SK-N-SH (cell line): ENCODE results near the gene PRCC. TPM values are rescaled to one million over a fixed set of nuclear protein-coding genes. Genes with fewer than 3 reads are reported as not detected.

Experiments used
- CTCF ChIA-PET: fragments of 300-600, 350-600 bp; formaldehyde crosslinking; extraction: SDS; loops from one replicate; lab custom pipeline; 2021; lab: Yijun Ruan, JAX
- POLR2A ChIA-PET: fragments of 350-600 bp; sonication (Branson Sonifier 250); formaldehyde crosslinking; extraction: SDS; loops from one replicate; lab custom pipeline; 2020; ENCODE audit warnings: antibody characterized with exemption, inconsistent platforms; lab: Yijun Ruan, JAX
- DNase-seq: peaks from one replicate; pipeline ENCODE4 v3.0.0; 2012
- H2AFZ ChIP-seq: fragments of 200-600 bp; sonication (generic); 2 replicates; pipeline ENCODE4 v1.8.1; 2016; ENCODE audit warnings: antibody characterized with exemption, mild to moderate bottlenecking, low read depth
- H3F3A ChIP-seq: fragments of 200-600 bp; sonication (generic); replicated peaks from 2 replicates; pipeline ENCODE3; 2016; ENCODE audit warnings: antibody characterized with exemption, mild to moderate bottlenecking; ENCODE audit not compliant: insufficient read depth
- H3K27ac ChIP-seq, 2 experiments: fragments of 200-500 bp in 1 of 2; fragments of 200-600 bp in 1 of 2; sonication (Bioruptor generic) in 1 of 2; sonication (generic), shearing (Covaris generic) in 1 of 2; 2 replicates each; pipeline versions ENCODE4 v1.5.1 to v1.6.1; 2014 to 2016; ENCODE audit warnings: low read depth in 2 of 2, inconsistent platforms in 1 of 2, low read length in 1 of 2, mild to moderate bottlenecking in 1 of 2, mixed read lengths in 1 of 2
- H3K27me3 ChIP-seq: fragments of 200-600 bp; sonication (generic), shearing (Covaris generic); 2 replicates; pipeline ENCODE4 v1.6.1; 2016; ENCODE audit warnings: mixed run types; ENCODE audit not compliant: insufficient read depth
- H3K36me3 ChIP-seq, 2 experiments: fragments of 200-500 bp in 1 of 2; fragments of 200-600 bp in 1 of 2; sonication (Bioruptor generic) in 1 of 2; sonication (generic) in 1 of 2; replicated peaks in 1 of 2; 2 replicates each; pipeline versions ENCODE3 to v1.5.1; 2014 to 2016; ENCODE audit warnings: low read length in 1 of 2, mild to moderate bottlenecking in 1 of 2; ENCODE audit not compliant: insufficient read depth in 2 of 2, control insufficient read depth in 1 of 2
- H3K4me1 ChIP-seq, 2 experiments: fragments of 200-500 bp in 1 of 2; fragments of 200-600 bp in 1 of 2; sonication (Bioruptor generic) in 1 of 2; sonication (generic), shearing (Covaris generic) in 1 of 2; 2 replicates each; pipeline versions ENCODE4 v1.5.1 to v1.6.1; 2014 to 2016; ENCODE audit warnings: low read depth in 1 of 2, low read length in 1 of 2, mixed run types in 1 of 2; ENCODE audit not compliant: insufficient read depth in 2 of 2, control insufficient read depth in 1 of 2
- H3K4me2 ChIP-seq: fragments of 200-600 bp; sonication (generic), shearing (Covaris generic); 2 replicates; pipeline ENCODE4 v1.6.1; 2017; ENCODE audit warnings: mixed run types
- H3K4me3 ChIP-seq, 2 experiments: fragments of 200-500 bp in 1 of 2; fragments of 200-600 bp in 1 of 2; sonication (Bioruptor generic) in 1 of 2; sonication (generic), shearing (Covaris generic) in 1 of 2; 2 replicates each; pipeline versions ENCODE4 v1.5.1 to v1.8.1; 2014 to 2016; ENCODE audit warnings: low read depth in 2 of 2, inconsistent platforms in 1 of 2, low read length in 1 of 2, mild to moderate bottlenecking in 1 of 2, mixed read lengths in 1 of 2, moderate library complexity in 1 of 2
- H3K79me2 ChIP-seq: fragments of 200-600 bp; sonication (generic); 2 replicates; pipeline ENCODE4 v1.8.1; 2017; ENCODE audit warnings: mild to moderate bottlenecking; ENCODE audit not compliant: insufficient read depth
- H3K9ac ChIP-seq: fragments of 200-600 bp; sonication (generic); 2 replicates; pipeline ENCODE4 v1.6.1; 2017; ENCODE audit warnings: mixed run types
- H3K9me2 ChIP-seq: fragments of 200-600 bp; sonication (generic); 2 replicates; pipeline ENCODE4 v1.6.1; 2017; ENCODE audit warnings: mixed run types
- H3K9me3 ChIP-seq: fragments of 200-600 bp; sonication (generic); 2 replicates; pipeline ENCODE4 v1.6.1; 2017; ENCODE audit warnings: mixed run types, mild to moderate bottlenecking, moderate library complexity
- H4K20me1 ChIP-seq: fragments of 200-600 bp; sonication (generic); 2 replicates; pipeline ENCODE4 v1.6.1; 2017; ENCODE audit warnings: mild to moderate bottlenecking, mixed run types; ENCODE audit not compliant: insufficient read depth
- CHD2 ChIP-seq: fragments of 150-350 bp; IDR thresholded peaks from 2 replicates; pipeline ENCODE4 v1.6.1; 2018; ENCODE audit warnings: low read length; ENCODE audit not compliant: partially characterized antibody
- ELF1 ChIP-seq: IDR thresholded peaks from 2 replicates; pipeline ENCODE4 v1.4.0; 2012
- EP300 ChIP-seq, 2 experiments: IDR thresholded peaks; 2 replicates each; pipeline versions ENCODE4 v1.4.0 to v1.6.1; 2012; ENCODE audit warnings: borderline replicate concordance in 1 of 2, low read depth in 1 of 2, low read length in 1 of 2
- EZH2phosphoT487 ChIP-seq: fragments of 200-600 bp; sonication (generic); IDR thresholded peaks from 2 replicates; pipeline ENCODE4 v1.6.1; 2017; ENCODE audit warnings: low read depth, mixed run types, mild to moderate bottlenecking, antibody characterized with exemption, moderate library complexity, borderline replicate concordance
- FOSL2 ChIP-seq: IDR thresholded peaks from 2 replicates; pipeline ENCODE4 v1.4.0; 2012; ENCODE audit warnings: low read depth, mild to moderate bottlenecking, moderate library complexity, borderline replicate concordance
- FOXJ3 ChIP-seq: sonication (generic); formaldehyde crosslinking; IDR thresholded peaks from 2 replicates; pipeline ENCODE4 v1.5.1; 2020; ENCODE audit warnings: mild to moderate bottlenecking, missing genetic modification reagents
- FOXM1 ChIP-seq: IDR thresholded peaks from 2 replicates; pipeline ENCODE4 v1.4.0; 2012; ENCODE audit warnings: low read depth, mild to moderate bottlenecking
- GATA2 ChIP-seq: sonication (generic); formaldehyde crosslinking; IDR thresholded peaks from 2 replicates; pipeline ENCODE4 v1.5.0; 2020; ENCODE audit warnings: mild to moderate bottlenecking, missing genetic modification reagents
- MXI1 ChIP-seq: IDR thresholded peaks from 2 replicates; pipeline ENCODE4 v1.6.1; 2012; ENCODE audit warnings: mild to moderate bottlenecking, low read depth, low read length, improper control_type of control experiment
- NFIC ChIP-seq: IDR thresholded peaks from 2 replicates; pipeline ENCODE4 v1.4.0; 2012; ENCODE audit warnings: borderline replicate concordance
- POLR2AphosphoS5 ChIP-seq: IDR thresholded peaks from 2 replicates; pipeline ENCODE4 v1.6.1; 2012; ENCODE audit warnings: low read depth, low read length
- RAD21 ChIP-seq: IDR thresholded peaks from 2 replicates; pipeline ENCODE4 v1.6.1; 2012; ENCODE audit warnings: mild to moderate bottlenecking, low read length
- SIN3A ChIP-seq: IDR thresholded peaks from 2 replicates; pipeline ENCODE4 v1.6.1; 2012; ENCODE audit warnings: low read depth, mild to moderate bottlenecking, low read length, moderate library complexity, borderline replicate concordance
- SMC3 ChIP-seq: IDR thresholded peaks from 2 replicates; pipeline ENCODE4 v1.6.1; 2012; ENCODE audit warnings: low read depth, low read length, improper control_type of control experiment
- TAF1 ChIP-seq: IDR thresholded peaks from 2 replicates; pipeline ENCODE4 v1.6.1; 2012; ENCODE audit warnings: low read depth, mild to moderate bottlenecking, low read length, moderate library complexity, borderline replicate concordance
- YY1 ChIP-seq: IDR thresholded peaks from 2 replicates; pipeline ENCODE4 v1.4.0; 2012; ENCODE audit warnings: low read depth, mild to moderate bottlenecking
- WGBS: methylation state at CpG from one replicate; pipeline ENCODE4 v1.1.6; 2017; ENCODE audit warnings: low lambda C conversion rate; 5-methylcytosine and 5-hydroxymethylcytosine counted together
- polyA plus RNA-seq, 3 experiments: library from polyadenylated mRNA; depleted of rRNA; stranded (reverse); fragments of >200 nt; gene quantifications; 2 replicates each; pipeline ENCODE4 v1.2.3, GENCODE V29; 2012
- TF ChIP-seq, protein P1 (sequence below): fragments of 150-350 bp; IDR thresholded peaks from 2 replicates; pipeline ENCODE4 v1.6.1; 2016; ENCODE audit warnings: mild to moderate bottlenecking, low read depth, low read length
- TF ChIP-seq, protein P2 (sequence below): fragments of 150-350 bp; IDR thresholded peaks from 2 replicates; pipeline ENCODE4 v1.6.1; 2017; ENCODE audit warnings: antibody characterized with exemption, low read length, low read depth, borderline replicate concordance

Gene PRCC
- polyA plus RNA-seq, 1 of the 3 experiments (the other 2 are of a cell fraction) = 39.2 TPM

DNA sequence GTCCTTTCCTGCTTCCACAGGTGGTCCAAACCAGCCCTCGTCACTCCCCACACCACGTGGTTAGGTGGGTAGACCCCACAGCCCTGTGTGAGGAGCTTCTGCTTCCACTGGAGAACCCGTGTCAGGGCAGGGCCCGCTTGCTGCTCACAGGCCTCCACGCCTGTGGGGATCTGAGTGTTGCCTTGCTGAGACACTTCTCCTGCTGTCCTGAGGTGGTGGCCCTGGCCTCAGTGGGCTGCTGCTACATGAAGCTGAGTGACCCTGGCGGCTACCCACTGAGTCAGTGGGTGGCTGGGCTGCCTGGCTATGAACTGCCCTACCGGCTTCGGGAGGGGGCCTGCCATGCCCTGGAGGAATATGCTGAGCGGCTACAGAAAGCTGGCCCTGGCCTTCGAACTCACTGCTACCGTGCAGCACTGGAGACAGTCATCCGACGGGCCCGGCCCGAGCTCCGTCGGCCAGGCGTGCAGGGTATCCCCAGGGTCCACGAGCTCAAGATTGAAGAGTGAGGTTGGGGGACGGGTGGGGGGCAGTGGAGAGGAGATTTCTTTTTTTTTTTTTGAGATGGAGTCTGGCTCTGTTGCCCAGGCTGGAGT, 33.2 kb upstream of the PRCC start (continued):
- TF ChIP-seq CHD2 (no peak), FOXJ3 (no peak), SMC3 (no peak)
- TF ChIP-seq, all 33 proteins: peak for 0

DNA sequence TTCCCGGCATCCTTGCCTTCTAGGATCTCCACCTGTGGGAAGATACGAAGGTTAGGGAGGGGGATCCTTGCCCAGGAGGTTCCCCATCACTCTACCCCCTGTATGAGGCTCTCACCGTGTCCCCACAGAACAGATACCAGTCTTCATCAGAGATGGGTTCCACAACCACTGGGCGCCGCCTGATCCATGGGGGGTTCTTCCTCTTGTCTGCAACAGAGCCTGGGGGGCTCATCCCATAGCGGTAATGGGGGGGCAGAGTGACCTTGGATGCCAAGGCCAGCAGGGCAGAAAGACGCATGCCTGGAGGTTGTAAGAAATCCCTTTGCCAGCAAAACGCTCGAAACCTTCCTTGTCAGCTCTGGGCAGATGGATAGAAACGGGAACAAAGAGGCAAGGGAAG, 28.9 kb upstream of the PRCC start:
- H4K20me1 ChIP-seq = no peaks in the 10 kb centered on the region
- H3K9me3 ChIP-seq = no peaks in the 10 kb centered on the region
- no peak for DNase-seq
- no peak overlapping the region for H3K4me2 ChIP-seq
- WGBS = 96% methylated on average over 10 of the region's 10 CpGs
- H3K4me3 ChIP-seq = no peak overlapping the region
- peaks cover 5 to 6% of the 10 kb centered on the region in 2 experiments; a peak in 3 of 4 replicates for H3K4me1 ChIP-seq
- H3K9ac ChIP-seq = no peak overlapping the region
- TF ChIP-seq FOXM1 (no peak), GATA2 (CRISPR knock-in tag) (no peak), EZH2phosphoT487 (no peak), NFIC (no peak), ELF1 (no peak), SMC3 (no peak), TAF1 (no peak), SIN3A (no peak), CHD2 (no peak), FOXJ3 (no peak), YY1 (no peak), MXI1 (no peak), FOSL2 (no peak), RAD21 (no peak), POLR2AphosphoS5 (no peak), EP300 (IDR thresholded peaks at IDR 0.05; ENCODE audit: borderline replicate concordance in 1 of 2, low read depth in 1 of 2, low read length in 1 of 2) (no peak)
- TF ChIP-seq, protein P1, sequence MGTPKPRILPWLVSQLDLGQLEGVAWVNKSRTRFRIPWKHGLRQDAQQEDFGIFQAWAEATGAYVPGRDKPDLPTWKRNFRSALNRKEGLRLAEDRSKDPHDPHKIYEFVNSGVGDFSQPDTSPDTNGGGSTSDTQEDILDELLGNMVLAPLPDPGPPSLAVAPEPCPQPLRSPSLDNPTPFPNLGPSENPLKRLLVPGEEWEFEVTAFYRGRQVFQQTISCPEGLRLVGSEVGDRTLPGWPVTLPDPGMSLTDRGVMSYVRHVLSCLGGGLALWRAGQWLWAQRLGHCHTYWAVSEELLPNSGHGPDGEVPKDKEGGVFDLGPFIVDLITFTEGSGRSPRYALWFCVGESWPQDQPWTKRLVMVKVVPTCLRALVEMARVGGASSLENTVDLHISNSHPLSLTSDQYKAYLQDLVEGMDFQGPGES = no peak
- TF ChIP-seq, protein P2, sequence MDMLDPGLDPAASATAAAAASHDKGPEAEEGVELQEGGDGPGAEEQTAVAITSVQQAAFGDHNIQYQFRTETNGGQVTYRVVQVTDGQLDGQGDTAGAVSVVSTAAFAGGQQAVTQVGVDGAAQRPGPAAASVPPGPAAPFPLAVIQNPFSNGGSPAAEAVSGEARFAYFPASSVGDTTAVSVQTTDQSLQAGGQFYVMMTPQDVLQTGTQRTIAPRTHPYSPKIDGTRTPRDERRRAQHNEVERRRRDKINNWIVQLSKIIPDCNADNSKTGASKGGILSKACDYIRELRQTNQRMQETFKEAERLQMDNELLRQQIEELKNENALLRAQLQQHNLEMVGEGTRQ = no peak
- TF ChIP-seq, all 33 proteins: peak for 0
- Histone ChIP-seq H3F3A (peaks cover 21% of the 10 kb centered on the region), H3K27me3 (no peaks in the 10 kb centered on the region), H2AFZ (no peak overlapping the region), H3K79me2 (peaks cover 25% of the 10 kb centered on the region), H3K27ac (no peak overlapping the region; a peak in 1 of 4 replicates), H3K9me2 (no peaks in the 10 kb centered on the region), H3K36me3 (peaks cover 14 to 55% of the 10 kb centered on the region in 2 experiments)
- POLR2A ChIA-PET = no interaction called here
- CTCF ChIA-PET = interaction anchor here (0.7 to 8.6 kb wide), 6 partner anchors 9 to 190 kb away, joined by 3 to 42 read pairs (median 4); partner anchors contain the start of genes HDGF and ISG20L2
